Neutrophil (primary cell): ENCODE measurements around the gene CDH13.

Experiments
- H3K27ac ChIP-seq: fragments of 200-600 bp; sonication (generic); 2 replicates; pipeline ENCODE4 v1.5.1; 2016; ENCODE audit warnings: mild to moderate bottlenecking, moderate library complexity
- H3K27me3 ChIP-seq: fragments of 200-600 bp; sonication (generic); 2 replicates; pipeline ENCODE4 v1.6.0; 2016; ENCODE audit warnings: mild to moderate bottlenecking
- H3K36me3 ChIP-seq: fragments of 200-600 bp; sonication (generic); 2 replicates; pipeline ENCODE4 v1.5.1; 2017
- H3K4me1 ChIP-seq, 2 experiments: fragments of 200-600 bp in 1 of 2; sonication (generic) in 1 of 2; 1 replicate in 1 of 2; 2 replicates in 1 of 2; pipeline versions ENCODE4 v1.5.1 to v1.6.1; 2013 to 2016; ENCODE audit warnings: low read depth in 1 of 2, low read length in 1 of 2, mild to moderate bottlenecking in 1 of 2, moderate library complexity in 1 of 2; ENCODE audit not compliant: control insufficient read depth in 1 of 2, insufficient read depth in 1 of 2
- H3K4me3 ChIP-seq, 2 experiments: fragments of 200-600 bp in 1 of 2; sonication (generic) in 1 of 2; 1 replicate in 1 of 2; 2 replicates in 1 of 2; pipeline ENCODE4 v1.5.1; 2013 to 2016; ENCODE audit warnings: low read depth in 1 of 2, low read length in 1 of 2, mild to moderate bottlenecking in 1 of 2, moderate library complexity in 1 of 2
- H3K9me3 ChIP-seq: fragments of 200-600 bp; sonication (generic); 2 replicates; pipeline ENCODE4 v1.5.1; 2016
- TF ChIP-seq, protein P1 (sequence below): fragments of 200-600 bp; sonication (generic); IDR thresholded peaks from 2 replicates; pipeline ENCODE4 v1.5.1; 2016; ENCODE audit warnings: antibody characterized with exemption

CDH13 gene

DNA sequence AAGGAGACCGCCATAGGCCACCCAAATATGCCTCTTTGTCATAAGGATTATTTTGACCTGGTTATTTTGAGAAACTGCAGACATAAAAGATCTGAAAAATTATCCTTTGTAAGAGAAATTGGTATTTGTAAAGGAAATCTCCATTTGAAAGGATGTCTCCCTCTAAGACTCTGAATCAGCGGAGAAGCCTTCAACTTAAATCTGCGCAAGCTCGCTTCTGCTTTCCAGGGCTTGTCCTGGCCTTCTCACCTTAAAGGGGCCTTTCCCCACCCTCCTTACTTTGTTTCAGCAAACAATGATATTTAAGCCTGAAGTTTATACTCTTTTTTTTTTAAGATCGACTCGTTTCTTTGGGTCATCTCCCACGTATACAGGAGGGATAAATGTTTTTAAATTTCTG, 1215.5 kb downstream of the CDH13 start:
- Histone ChIP-seq H3K27me3 (no peaks in the 10 kb centered on the region), H3K27ac (peak overlapping the region; percentile 75), H3K4me1 (peaks cover 24 to 32% of the 10 kb centered on the region in 2 experiments), H3K4me3 (no peak overlapping the region), H3K36me3 (no peaks in the 10 kb centered on the region), H3K9me3 (no peaks in the 10 kb centered on the region)
- TF ChIP-seq, protein P1, sequence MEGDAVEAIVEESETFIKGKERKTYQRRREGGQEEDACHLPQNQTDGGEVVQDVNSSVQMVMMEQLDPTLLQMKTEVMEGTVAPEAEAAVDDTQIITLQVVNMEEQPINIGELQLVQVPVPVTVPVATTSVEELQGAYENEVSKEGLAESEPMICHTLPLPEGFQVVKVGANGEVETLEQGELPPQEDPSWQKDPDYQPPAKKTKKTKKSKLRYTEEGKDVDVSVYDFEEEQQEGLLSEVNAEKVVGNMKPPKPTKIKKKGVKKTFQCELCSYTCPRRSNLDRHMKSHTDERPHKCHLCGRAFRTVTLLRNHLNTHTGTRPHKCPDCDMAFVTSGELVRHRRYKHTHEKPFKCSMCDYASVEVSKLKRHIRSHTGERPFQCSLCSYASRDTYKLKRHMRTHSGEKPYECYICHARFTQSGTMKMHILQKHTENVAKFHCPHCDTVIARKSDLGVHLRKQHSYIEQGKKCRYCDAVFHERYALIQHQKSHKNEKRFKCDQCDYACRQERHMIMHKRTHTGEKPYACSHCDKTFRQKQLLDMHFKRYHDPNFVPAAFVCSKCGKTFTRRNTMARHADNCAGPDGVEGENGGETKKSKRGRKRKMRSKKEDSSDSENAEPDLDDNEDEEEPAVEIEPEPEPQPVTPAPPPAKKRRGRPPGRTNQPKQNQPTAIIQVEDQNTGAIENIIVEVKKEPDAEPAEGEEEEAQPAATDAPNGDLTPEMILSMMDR = no peak

DNA sequence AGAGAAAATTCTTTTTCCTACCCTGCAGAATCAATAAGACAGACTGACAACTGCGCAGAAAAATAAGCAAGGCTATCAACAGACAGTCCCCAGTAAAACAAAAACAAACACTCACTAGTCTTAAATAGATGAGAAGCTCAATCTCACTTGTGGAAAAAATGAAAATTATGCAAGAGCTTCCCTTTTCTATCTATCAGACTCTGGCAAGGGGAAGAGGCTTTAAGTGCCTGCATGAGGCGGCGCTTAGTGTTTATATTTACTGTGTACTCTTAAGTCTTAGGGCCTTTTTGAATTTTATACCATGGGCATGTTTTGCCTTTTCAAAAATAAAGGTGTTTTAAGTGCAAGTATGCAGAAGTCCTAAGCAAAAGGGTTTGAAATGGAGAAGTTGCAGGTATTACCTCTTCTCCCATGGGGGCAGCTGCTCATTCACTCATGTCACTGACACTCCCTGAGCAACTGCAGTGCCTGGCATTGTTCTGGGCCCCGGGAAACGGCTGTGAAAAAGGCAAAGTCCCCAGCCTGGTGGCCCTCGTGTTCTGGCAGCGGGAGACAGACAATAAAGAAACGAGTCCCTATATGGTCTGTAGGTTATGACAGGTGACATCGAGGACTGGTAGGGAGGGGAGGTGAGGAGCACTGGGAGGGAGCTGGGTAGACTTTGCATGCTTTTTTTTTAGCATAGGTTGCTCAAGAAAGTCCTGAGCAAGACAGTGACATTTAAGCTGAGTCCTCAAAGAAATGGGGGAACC, 1216.2 kb downstream of the CDH13 start:
- Histone ChIP-seq H3K36me3 (no peaks in the 10 kb centered on the region), H3K4me1 (peaks cover 30 to 39% of the 10 kb centered on the region in 2 experiments), H3K4me3 (no peak overlapping the region), H3K27me3 (no peaks in the 10 kb centered on the region), H3K9me3 (no peaks in the 10 kb centered on the region), H3K27ac (peak overlapping the region; percentile 75)
- TF ChIP-seq, protein P1 = no peak

DNA sequence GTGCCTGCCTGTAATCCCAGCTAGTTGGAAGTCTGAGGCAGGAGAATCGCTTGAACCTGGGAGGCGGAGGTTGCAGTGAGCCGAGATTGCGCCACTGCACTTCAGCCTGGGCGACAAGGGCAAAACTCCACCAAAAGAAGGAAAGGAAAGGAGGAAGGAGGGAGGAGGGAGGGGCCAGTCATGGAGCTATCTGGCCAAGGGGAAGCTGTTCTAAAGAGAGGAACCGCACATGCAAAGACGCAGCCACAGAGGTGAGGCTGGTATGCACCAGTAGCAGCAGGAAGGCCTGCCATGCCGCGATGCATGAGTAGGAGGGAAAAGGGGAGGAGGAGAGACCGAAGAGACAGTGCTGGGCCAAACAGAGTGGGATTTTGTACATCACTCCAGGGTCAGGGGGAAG, 1216.9 kb downstream of the CDH13 start:
- TF ChIP-seq, protein P1 = no peak
- Histone ChIP-seq H3K9me3 (no peaks in the 10 kb centered on the region), H3K27ac (peak overlapping the region; percentile 75), H3K4me3 (peak overlapping the region; percentile 1 to 21), H3K4me1 (peaks cover 33 to 42% of the 10 kb centered on the region in 2 experiments), H3K36me3 (no peaks in the 10 kb centered on the region), H3K27me3 (no peaks in the 10 kb centered on the region)

DNA sequence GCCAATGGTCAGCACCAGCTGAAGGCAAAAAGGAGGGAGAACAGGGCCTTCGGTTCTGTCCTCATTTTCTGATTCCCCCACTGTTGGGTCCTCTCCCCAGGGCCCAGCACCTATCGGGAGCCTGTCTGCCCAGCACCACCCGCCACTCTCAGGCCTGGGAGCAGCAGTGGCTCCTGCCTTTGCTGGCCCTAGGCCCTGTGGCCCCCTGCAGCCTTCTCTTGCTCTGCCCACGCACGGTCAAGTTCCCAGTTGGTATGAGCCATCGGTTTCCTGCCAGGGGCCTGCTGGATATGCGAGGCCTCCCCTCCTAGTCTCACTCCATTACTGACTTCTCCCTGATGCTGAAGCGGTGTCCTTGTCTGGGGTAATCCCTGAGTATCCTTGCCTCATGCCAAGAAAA, 1218.5 kb downstream of the CDH13 start:
- no peaks in the 10 kb centered on the region for H3K36me3 ChIP-seq
- TF ChIP-seq, protein P1 = no peak
- no peak overlapping the region for H3K4me3 ChIP-seq
- no peak overlapping the region for H3K27ac ChIP-seq
- H3K4me1 ChIP-seq = peaks cover 33 to 42% of the 10 kb centered on the region in 2 experiments
- H3K9me3 ChIP-seq = no peaks in the 10 kb centered on the region
- H3K27me3 ChIP-seq = no peaks in the 10 kb centered on the region

DNA sequence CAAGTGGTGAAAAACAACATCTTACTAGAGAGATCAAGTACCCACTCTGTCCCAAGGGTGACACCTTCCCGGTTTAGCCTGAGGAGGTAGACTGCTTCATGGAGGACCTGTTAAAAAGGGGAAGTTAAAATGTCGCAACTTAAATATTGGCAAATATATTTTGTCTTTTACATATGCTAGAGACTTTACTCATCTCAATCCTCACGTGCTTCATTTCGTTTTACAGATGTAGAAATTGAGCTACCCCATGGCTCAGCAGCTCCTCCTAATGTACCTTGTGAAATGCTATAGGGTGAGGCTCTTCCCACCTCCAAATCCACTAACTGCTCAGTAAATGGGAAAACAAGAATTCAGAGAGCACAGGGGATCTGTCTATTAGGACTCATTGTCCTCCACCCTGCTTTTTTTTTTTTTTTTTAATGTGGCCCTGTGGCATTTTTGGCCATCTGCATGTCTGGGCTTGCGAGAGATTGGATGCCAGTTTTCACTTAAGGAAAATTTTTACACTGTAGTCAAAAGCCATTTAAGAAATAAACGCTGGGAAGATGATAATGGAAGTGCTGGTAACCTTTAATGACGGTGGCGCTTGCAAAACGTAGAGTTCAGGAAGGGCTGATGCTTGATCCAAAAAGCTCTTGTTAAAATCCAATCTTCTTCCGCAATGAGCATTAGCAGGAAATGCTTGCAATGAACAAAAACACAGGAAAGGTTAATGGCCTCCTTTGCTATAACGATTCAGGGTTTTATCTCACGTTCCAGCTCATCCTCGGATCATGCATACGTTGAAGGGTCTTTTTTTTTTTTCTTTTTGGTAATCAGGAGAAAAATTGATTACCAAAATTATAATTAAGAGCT, 1220.8 kb downstream of the CDH13 start:
- H3K9me3 ChIP-seq = no peaks in the 10 kb centered on the region
- TF ChIP-seq, protein P1 = no peak

More for the DNA sequence above, 1220.8 kb downstream of the CDH13 start:
- Histone ChIP-seq H3K27ac (peak overlapping the region; percentile 77), H3K4me3 (peak overlapping the region in 1 of 2 experiments; percentile 7), H3K27me3 (no peaks in the 10 kb centered on the region), H3K4me1 (peaks cover 33 to 40% of the 10 kb centered on the region in 2 experiments), H3K36me3 (no peaks in the 10 kb centered on the region)
